HepG2 (cell line): ENCODE measurements around the gene RHOT2. TPM values are rescaled to one million over a fixed set of nuclear protein-coding genes. Genes with fewer than 3 reads are reported as not detected.

ENCODE experiments used
- CREM ChIP-seq, 2 experiments: sonication (generic) in 1 of 2; formaldehyde crosslinking in 1 of 2; IDR thresholded peaks; 2 replicates each; pipeline versions ENCODE4 v1.4.0 to v1.6.1; 2016 to 2020; ENCODE audit warnings: antibody characterized with exemption in 1 of 2, mild to moderate bottlenecking in 1 of 2, missing genetic modification reagents in 1 of 2
- DNMT3B ChIP-seq: conservative IDR thresholded peaks from 2 replicates; pipeline ENCODE4 v1.6.1; 2016; ENCODE audit warnings: missing biosample characterization, control low read depth
- FOXA3 ChIP-seq: IDR thresholded peaks from 2 replicates; pipeline ENCODE4 v1.6.1; 2016; ENCODE audit warnings: missing genetic modification reagents, missing compliant biosample characterization
- HHEX ChIP-seq: IDR thresholded peaks from 2 replicates; pipeline ENCODE4 v1.6.1; 2016; ENCODE audit warnings: control low read depth
- KDM1A ChIP-seq: IDR thresholded peaks from 2 replicates; pipeline ENCODE4 v1.6.1; 2016; ENCODE audit warnings: missing compliant biosample characterization
- NFKB2 ChIP-seq: sonication (generic); formaldehyde crosslinking; IDR thresholded peaks from 2 replicates; pipeline ENCODE4 v1.4.0; 2020; ENCODE audit warnings: missing genetic modification reagents, borderline replicate concordance
- ZNF260 ChIP-seq: sonication (generic); formaldehyde crosslinking; IDR thresholded peaks from 2 replicates; pipeline ENCODE4 v1.4.0; 2020; ENCODE audit warnings: missing genetic modification reagents, low read depth, mild to moderate bottlenecking, borderline replicate concordance
- ZNF264 ChIP-seq: sonication (generic); formaldehyde crosslinking; IDR thresholded peaks from 2 replicates; pipeline ENCODE4 v1.4.0; 2020; ENCODE audit warnings: missing genetic modification reagents
- ZNF557 ChIP-seq: sonication (generic); formaldehyde crosslinking; IDR thresholded peaks from 2 replicates; pipeline ENCODE4 v1.4.0; 2020; ENCODE audit warnings: missing genetic modification reagents
- ZNF746 ChIP-seq: sonication (generic); formaldehyde crosslinking; IDR thresholded peaks from 2 replicates; pipeline ENCODE4 v1.8.0; 2022; ENCODE audit warnings: mild to moderate bottlenecking, missing genetic modification reagents
- ZNF841 ChIP-seq: sonication (generic); formaldehyde crosslinking; IDR thresholded peaks from 2 replicates; pipeline ENCODE4 v1.8.1; 2023; ENCODE audit warnings: missing genetic modification reagents, borderline replicate concordance
- ZUFSP ChIP-seq: sonication (generic); formaldehyde crosslinking; IDR thresholded peaks from 2 replicates; pipeline ENCODE4 v1.9.0; 2021; ENCODE audit warnings: missing genetic modification reagents, mild to moderate bottlenecking, borderline replicate concordance
- polyA plus RNA-seq, 8 experiments: library from polyadenylated mRNA; depleted of rRNA in 3 of 8; stranded (reverse) in 7 of 8; unstranded in 1 of 8; fragments of >200 nt; fragmentation: Illumina TruSeq in 4 of 8; extraction: Trizol in 4 of 8; gene quantifications; 2 replicates each; pipeline versions ENCODE4 v1.2.1 to v1.2.3, GENCODE V29; 2011 to 2016; ENCODE audit warnings: low read depth in 4 of 8, missing spikeins in 1 of 8, mixed read lengths in 1 of 8; ENCODE audit not compliant: insufficient read depth in 1 of 8
- total RNA-seq, 5 experiments: library from RNA; depleted of rRNA; stranded (reverse); fragments of >200 nt; fragmentation: Illumina TruSeq; extraction: Trizol; gene quantifications; 2 replicates each; pipeline ENCODE4 v1.2.3, GENCODE V29; 2016; ENCODE audit warnings: low read depth in 1 of 5
- TF ChIP-seq, protein P1 (sequence below): sonication (generic); formaldehyde crosslinking; IDR thresholded peaks from 2 replicates; pipeline ENCODE4 v1.4.0; 2020; ENCODE audit warnings: mild to moderate bottlenecking, missing genetic modification reagents
- TF ChIP-seq, protein P2 (sequence below): sonication (generic); formaldehyde crosslinking; conservative IDR thresholded peaks from 2 replicates; pipeline ENCODE4 v1.4.0; 2020; ENCODE audit warnings: missing genetic modification reagents
- TF ChIP-seq, protein P3 (sequence below): sonication (generic); formaldehyde crosslinking; IDR thresholded peaks from 2 replicates; pipeline ENCODE4 v1.4.0; 2020; ENCODE audit warnings: mild to moderate bottlenecking, missing genetic modification reagents
- TF ChIP-seq, protein P4 (sequence below): sonication (generic); formaldehyde crosslinking; IDR thresholded peaks from 2 replicates; pipeline ENCODE4 v1.8.1; 2023; ENCODE audit warnings: missing genetic modification reagents, mild to moderate bottlenecking, borderline replicate concordance

Gene RHOT2
- total and polyA plus RNA-seq, 2 of the 13 experiments (the other 11 are each of a cell fraction or from before 2014, with no cell fraction given): 63.6 to 76.9 TPM

DNA sequence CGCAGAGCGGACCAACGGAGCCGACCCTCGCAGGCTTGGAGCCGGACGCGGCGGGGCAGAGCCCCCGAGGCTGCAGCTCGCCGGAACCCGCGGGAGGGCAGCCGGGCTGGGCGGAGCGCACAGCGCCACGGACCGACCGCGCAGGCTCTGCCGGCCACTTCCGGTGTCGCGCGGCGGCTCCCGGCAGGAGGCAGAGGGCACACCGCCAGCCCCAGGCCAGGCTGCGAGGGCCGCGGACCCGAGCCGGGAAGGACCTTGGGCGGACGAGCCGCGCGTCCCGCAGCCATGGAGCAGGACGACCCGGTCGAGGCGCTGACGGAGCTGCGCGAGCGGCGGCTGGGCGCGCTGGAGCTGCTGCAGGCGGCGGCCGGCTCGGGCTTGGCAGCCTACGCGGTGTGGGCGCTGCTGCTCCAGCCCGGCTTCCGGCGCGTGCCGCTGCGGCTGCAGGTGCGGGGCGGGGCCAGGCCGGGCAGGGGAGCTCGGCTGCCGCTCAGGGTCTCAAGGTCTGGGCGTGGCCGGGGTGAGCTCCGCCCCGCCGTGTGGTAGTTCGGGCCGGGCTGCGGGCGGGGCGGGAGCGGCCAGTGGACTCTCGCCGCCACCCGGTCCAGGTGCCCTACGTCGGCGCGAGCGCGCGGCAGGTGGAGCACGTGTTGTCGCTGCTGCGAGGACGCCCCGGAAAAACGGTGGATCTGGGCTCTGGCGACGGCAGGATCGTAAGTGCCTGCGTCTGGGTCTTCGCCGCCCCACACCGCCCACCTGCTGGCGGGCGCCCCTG is 53.2 kb downstream of the RHOT2 start, which contains the start of gene ANTKMT (continued):
- TF ChIP-seq, protein P1, sequence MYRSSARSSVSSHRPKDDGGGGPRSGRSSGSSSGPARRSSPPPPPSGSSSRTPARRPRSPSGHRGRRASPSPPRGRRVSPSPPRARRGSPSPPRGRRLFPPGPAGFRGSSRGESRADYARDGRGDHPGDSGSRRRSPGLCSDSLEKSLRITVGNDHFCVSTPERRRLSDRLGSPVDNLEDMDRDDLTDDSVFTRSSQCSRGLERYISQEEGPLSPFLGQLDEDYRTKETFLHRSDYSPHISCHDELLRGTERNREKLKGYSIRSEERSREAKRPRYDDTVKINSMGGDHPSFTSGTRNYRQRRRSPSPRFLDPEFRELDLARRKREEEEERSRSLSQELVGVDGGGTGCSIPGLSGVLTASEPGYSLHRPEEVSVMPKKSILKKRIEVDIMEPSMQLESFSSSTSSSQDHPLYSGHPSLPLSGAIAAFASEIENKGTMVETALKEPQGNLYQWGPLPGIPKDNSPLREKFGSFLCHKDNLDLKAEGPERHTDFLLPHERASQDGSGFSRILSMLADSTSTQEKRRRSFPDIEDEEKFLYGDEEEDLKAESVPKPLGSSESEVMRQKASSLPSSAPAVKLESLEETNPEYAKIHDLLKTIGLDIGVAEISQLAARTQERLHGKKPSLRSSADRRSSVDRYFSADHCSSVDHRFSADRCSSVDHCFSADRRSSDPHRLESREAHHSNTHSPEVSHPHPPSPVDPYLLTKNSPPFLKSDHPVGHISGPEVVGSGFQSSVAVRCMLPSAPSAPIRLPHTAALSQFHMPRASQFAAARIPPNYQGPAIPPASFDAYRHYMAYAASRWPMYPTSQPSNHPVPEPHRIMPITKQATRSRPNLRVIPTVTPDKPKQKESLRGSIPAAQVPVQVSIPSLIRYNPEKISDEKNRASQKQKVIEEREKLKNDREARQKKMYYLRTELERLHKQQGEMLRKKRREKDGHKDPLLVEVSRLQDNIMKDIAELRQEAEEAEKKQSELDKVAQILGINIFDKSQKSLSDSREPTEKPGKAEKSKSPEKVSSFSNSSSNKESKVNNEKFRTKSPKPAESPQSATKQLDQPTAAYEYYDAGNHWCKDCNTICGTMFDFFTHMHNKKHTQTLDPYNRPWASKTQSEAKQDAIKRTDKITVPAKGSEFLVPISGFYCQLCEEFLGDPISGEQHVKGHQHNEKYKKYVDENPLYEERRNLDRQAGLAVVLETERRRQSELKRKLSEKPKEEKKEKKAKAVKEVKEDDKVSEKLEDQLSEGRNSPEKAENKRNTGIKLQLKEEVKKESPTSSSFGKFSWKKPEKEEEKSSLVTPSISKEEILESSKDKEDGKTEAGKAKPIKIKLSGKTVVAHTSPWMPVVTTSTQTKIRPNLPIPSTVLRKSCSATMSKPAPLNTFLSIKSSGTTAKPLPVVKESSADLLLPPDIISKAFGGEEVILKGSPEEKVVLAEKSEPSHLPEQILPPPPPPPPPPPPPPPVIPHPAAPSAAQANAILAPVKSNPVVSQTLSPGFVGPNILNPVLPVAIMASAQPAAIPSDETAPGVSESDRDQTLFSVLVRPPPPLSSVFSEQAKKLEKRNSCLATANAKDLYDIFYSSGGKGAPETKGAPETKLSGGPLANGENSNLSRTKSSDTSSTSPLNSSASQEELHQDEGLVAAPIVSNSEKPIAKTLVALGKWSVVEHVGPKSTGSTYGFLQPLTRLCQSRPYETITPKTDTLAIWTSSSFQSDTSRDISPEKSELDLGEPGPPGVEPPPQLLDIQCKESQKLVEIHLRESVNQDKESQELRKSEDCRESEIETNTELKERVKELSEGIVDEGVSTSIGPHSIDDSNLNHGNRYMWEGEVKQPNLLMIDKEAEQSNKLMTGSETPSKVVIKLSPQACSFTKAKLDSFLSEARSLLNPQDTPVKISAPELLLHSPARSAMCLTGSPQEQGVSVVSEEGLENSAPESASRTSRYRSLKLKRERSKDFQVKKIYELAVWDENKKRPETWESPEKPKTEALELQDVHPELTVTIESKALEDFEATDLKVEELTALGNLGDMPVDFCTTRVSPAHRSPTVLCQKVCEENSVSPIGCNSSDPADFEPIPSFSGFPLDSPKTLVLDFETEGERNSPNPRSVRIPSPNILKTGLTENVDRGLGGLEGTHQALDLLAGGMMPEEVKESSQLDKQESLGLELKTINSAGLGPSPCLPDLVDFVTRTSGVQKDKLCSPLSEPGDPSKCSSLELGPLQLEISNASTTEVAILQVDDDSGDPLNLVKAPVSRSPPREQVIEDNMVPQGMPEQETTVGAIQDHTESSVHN (CRISPR knock-in tag): no peak; the same call in none of the 2 replicates
- TF ChIP-seq ZNF260 (CRISPR knock-in tag): no peak
- no peak for TF ChIP-seq ZNF264 (CRISPR knock-in tag)
- TF ChIP-seq NFKB2: peak; percentile 74; the same call in 1 of the 2 replicates
- TF ChIP-seq, protein P2, sequence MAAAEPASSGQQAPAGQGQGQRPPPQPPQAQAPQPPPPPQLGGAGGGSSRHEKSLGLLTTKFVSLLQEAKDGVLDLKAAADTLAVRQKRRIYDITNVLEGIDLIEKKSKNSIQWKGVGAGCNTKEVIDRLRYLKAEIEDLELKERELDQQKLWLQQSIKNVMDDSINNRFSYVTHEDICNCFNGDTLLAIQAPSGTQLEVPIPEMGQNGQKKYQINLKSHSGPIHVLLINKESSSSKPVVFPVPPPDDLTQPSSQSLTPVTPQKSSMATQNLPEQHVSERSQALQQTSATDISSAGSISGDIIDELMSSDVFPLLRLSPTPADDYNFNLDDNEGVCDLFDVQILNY: 0 out of 2 replicates have a peak, but pooled peaks have one; percentile 40
- TF ChIP-seq HHEX: no peak
- TF ChIP-seq KDM1A (CRISPR knock-in tag): no peak
- TF ChIP-seq ZNF746: no peak; the same call in 1 of the 2 replicates
- TF ChIP-seq FOXA3 (CRISPR knock-in tag): peak; percentile 5; the same call in 1 of the 2 replicates
- TF ChIP-seq CREM (IDR thresholded peaks at IDR 0.05): no peak
- no peak for TF ChIP-seq CREM (CRISPR knock-in tag; IDR thresholded peaks at IDR 0.05)
- TF ChIP-seq, protein P3, sequence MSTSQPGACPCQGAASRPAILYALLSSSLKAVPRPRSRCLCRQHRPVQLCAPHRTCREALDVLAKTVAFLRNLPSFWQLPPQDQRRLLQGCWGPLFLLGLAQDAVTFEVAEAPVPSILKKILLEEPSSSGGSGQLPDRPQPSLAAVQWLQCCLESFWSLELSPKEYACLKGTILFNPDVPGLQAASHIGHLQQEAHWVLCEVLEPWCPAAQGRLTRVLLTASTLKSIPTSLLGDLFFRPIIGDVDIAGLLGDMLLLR (CRISPR knock-in tag): peak; percentile 71; the same call in 1 of the 2 replicates
- TF ChIP-seq, protein P4, sequence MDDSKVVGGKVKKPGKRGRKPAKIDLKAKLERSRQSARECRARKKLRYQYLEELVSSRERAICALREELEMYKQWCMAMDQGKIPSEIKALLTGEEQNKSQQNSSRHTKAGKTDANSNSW (CRISPR knock-in tag): no peak
- TF ChIP-seq DNMT3B (CRISPR knock-in tag): no peak
- TF ChIP-seq ZNF557: peak; percentile 69; the same call in 1 of the 2 replicates
- no peak; the same call in 1 of the 2 replicates for TF ChIP-seq ZNF841 (CRISPR knock-in tag)
- no peak for TF ChIP-seq ZUFSP (CRISPR knock-in tag)
